Measurements from ENCODE around the gene PCK1.

DNA sequence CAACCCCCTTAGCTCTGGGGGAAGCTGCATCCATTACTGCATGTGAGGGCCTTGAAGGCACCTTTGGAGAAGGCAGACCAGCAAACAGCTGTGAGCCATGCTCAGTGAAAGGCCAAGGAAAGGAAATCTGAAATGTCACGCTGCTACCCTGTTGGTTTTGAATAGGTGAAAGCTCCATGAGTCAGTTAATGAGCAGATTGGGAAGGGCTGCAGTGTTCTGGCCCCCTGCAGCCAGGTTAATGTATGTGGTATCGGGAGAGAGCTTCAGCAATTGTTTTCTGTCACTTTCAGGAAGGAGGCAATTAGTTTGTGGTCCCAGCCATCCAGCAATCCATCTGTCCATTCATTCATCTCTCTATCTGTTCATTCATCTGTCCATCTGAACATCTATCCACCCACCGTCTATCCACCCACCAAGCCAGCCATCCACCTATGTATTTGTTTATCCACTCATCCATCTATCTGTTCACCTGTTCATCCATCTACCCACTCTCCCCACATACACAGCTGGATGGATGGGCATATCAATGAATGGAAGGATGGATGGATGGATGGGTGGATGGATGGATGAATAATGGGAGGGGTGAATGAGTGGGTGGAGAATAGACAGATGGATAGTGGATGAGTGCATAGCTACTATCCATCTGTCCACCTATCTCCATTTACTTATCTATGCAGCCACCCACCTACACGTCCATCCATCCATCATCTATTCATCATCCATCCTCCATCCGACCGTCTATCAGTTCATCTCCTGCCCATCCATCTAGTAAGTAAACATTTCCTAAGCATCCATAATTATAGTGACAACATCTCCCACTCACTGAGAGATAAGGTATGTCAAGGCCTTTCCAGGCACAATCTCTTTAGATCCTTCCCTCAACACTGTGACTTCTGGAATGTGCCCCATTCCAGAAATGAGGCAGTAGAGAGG lies 16.0 kb downstream of the PCK1 start:
- TF ChIP-seq SUZ12 (IDR thresholded peaks at IDR 0.05; ENCODE audit: extremely low read depth, insufficient read depth, insufficient read length) (no peak), ZNF274 (IDR thresholded peaks at IDR 0.05; ENCODE audit: low read depth, low read length) (no peak), YY1 (IDR thresholded peaks at IDR 0.05; ENCODE audit: insufficient read depth, insufficient read length) (no peak)
